ENCODE measurements around the gene TIGD3. TPM values are rescaled to one million over a fixed set of nuclear protein-coding genes. Genes with fewer than 3 reads are reported as not detected.

TIGD3 gene
- total RNA-seq, 2 experiments from 2014 or later: 0.58 to 1.1 TPM

Other genes with a start within 250 kb of the TIGD3 start
- gene TM7SF2, start 242.9 kb upstream of the TIGD3 start, total RNA-seq: 10 to 100 TPM; 17.4 to 18.1 TPM
- 1 to 10 TPM; 7.1 to 9.7 TPM for gene ZNHIT2, start 237.1 kb upstream of the TIGD3 start, total RNA-seq
- gene FAU, start 232.6 kb upstream of the TIGD3 start, total RNA-seq: 1,000 to 10,000 TPM; 1,125 to 1,182 TPM
- 10 to 100 TPM; 58.5 to 62.5 TPM for gene MRPL49, start 232.4 kb upstream of the TIGD3 start, total RNA-seq
- gene SYVN1, start 220.2 kb upstream of the TIGD3 start, total RNA-seq: 10 to 100 TPM; 24.3 to 31.1 TPM
- not detected for gene SPDYC, start 184.5 kb upstream of the TIGD3 start, total RNA-seq
- gene CAPN1, start 172.8 kb upstream of the TIGD3 start, total RNA-seq: 100 to 1,000 TPM; 103 to 125 TPM
- gene POLA2, start 92.8 kb upstream of the TIGD3 start, total RNA-seq: 10 to 100 TPM; 63.1 to 83.3 TPM
- under 1 TPM; 0.91 to 0.93 TPM for gene CDC42EP2, start 39.9 kb upstream of the TIGD3 start, total RNA-seq
- 10 to 100 TPM; 67.5 to 69.0 TPM for gene DPF2, start 20.9 kb upstream of the TIGD3 start, total RNA-seq
- 10 to 100 TPM; 13.2 to 14.3 TPM for gene SLC25A45, start 27.9 kb downstream of the TIGD3 start, total RNA-seq
- gene FRMD8, start 31.9 kb downstream of the TIGD3 start, total RNA-seq: 10 to 100 TPM; 32.7 to 37.5 TPM
- 100 to 1,000 TPM; 435 to 569 TPM for gene NEAT1, start 68.0 kb downstream of the TIGD3 start, total RNA-seq
- 1,000 to 10,000 TPM; 7,016 to 9,748 TPM for gene MALAT1, start 144.3 kb downstream of the TIGD3 start, total RNA-seq
- gene SCYL1, start 170.3 kb downstream of the TIGD3 start, total RNA-seq: 10 to 100 TPM; 66.5 to 78.8 TPM
- 10 to 100 TPM; 57.8 to 72.7 TPM for gene LTBP3, start 203.6 kb downstream of the TIGD3 start, total RNA-seq
- 10 to 100 TPM; 50.7 to 56.4 TPM for gene ZNRD2, start 215.7 kb downstream of the TIGD3 start, total RNA-seq
- gene FAM89B, start 217.8 kb downstream of the TIGD3 start, total RNA-seq: 10 to 100 TPM; 12.8 to 22.7 TPM
- gene EHBP1L1, start 221.3 kb downstream of the TIGD3 start, total RNA-seq: 10 to 100 TPM; 88.3 to 98.8 TPM
- gene KCNK7, start 241.0 kb downstream of the TIGD3 start, total RNA-seq: under 1 TPM; 0.27 to 0.37 TPM